ENCODE results near the gene GIPC1. TPM values are rescaled to one million over a fixed set of nuclear protein-coding genes. Genes with fewer than 3 reads are reported as not detected.
"Not testable (repeated sequence)": the region's sequence is repeated elsewhere in the genome, so short reads cannot be mapped to it uniquely, and the experiment has no call there.

Gene GIPC1
- polyA plus RNA-seq, 2 donors: 269 to 368 TPM

GRCh38 chr19:14511229-14511593, 15.3 kb upstream of the GIPC1 start:
- H3K4me3 ChIP-seq (ENCODE audit: low read depth in 1 of 2, low read length in 2 of 2): no peak overlapping the region

GRCh38 chr19:14510311-14511228, 14.6 kb upstream of the GIPC1 start:
- Histone ChIP-seq H3K9me3 (ENCODE audit: control insufficient read depth in 2 of 2, insufficient read depth in 1 of 2, low read depth in 1 of 2, low read length in 1 of 2) (no peaks in the 10 kb centered on the region), H3K4me3 (ENCODE audit: low read depth in 1 of 2, low read length in 2 of 2) (no peak overlapping the region), H3K36me3 (ENCODE audit: control insufficient read depth in 2 of 2, insufficient read depth in 2 of 2, low read length in 1 of 2) (peaks cover 8 to 12% of the 10 kb centered on the region in 2 donors), H3K27me3 (ENCODE audit: control insufficient read depth in 1 of 2, insufficient read depth in 2 of 2, low read length in 2 of 2) (no peaks in the 10 kb centered on the region), H3K27ac (ENCODE audit: low read depth in 2 of 2, low read length in 1 of 2) (peak overlapping the region; percentile 90 to 95), H3K4me1 (ENCODE audit: control insufficient read depth in 2 of 2, insufficient read depth in 2 of 2, low read length in 1 of 2) (peaks cover 0 to 6% of the 10 kb centered on the region in 2 donors)
- WGBS, 2 donors: 28 to 41% methylated on average over 22 of the region's 22 CpGs

More at GRCh38 chr19:14511229-14511593, 15.3 kb upstream of the GIPC1 start:
- H3K27me3 ChIP-seq (ENCODE audit: control insufficient read depth in 1 of 2, insufficient read depth in 2 of 2, low read length in 2 of 2): no peaks in the 10 kb centered on the region
- peaks cover 9 to 18% of the 10 kb centered on the region in 2 donors for H3K36me3 ChIP-seq (ENCODE audit: control insufficient read depth in 2 of 2, insufficient read depth in 2 of 2, low read length in 1 of 2)
- 53 to 70% methylated on average over 4 of the region's 4 CpGs for WGBS, 2 donors
- H3K4me1 ChIP-seq (ENCODE audit: control insufficient read depth in 2 of 2, insufficient read depth in 2 of 2, low read length in 1 of 2): peaks cover 0 to 6% of the 10 kb centered on the region in 2 donors
- H3K27ac ChIP-seq (ENCODE audit: low read depth in 2 of 2, low read length in 1 of 2): peak overlapping the region; percentile 90 to 95
- no peaks in the 10 kb centered on the region for H3K9me3 ChIP-seq (ENCODE audit: control insufficient read depth in 2 of 2, insufficient read depth in 1 of 2, low read depth in 1 of 2, low read length in 1 of 2)

GRCh38 chr19:14507704-14508542, 12.0 kb upstream of the GIPC1 start:
- no peaks in the 10 kb centered on the region for H3K36me3 ChIP-seq (ENCODE audit: control insufficient read depth in 2 of 2, insufficient read depth in 2 of 2, low read length in 1 of 2)
- no peak overlapping the region for H3K4me3 ChIP-seq (ENCODE audit: low read depth in 1 of 2, low read length in 2 of 2)
- 47 to 55% methylated on average over 12 of the region's 12 CpGs for WGBS, 2 donors
- no peaks in the 10 kb centered on the region for H3K27me3 ChIP-seq (ENCODE audit: control insufficient read depth in 1 of 2, insufficient read depth in 2 of 2, low read length in 2 of 2)
- peak overlapping the region; percentile 91 to 98 for H3K27ac ChIP-seq (ENCODE audit: low read depth in 2 of 2, low read length in 1 of 2)
- peaks cover 0 to 5% of the 10 kb centered on the region in 2 donors for H3K4me1 ChIP-seq (ENCODE audit: control insufficient read depth in 2 of 2, insufficient read depth in 2 of 2, low read length in 1 of 2)
- no peaks in the 10 kb centered on the region for H3K9me3 ChIP-seq (ENCODE audit: control insufficient read depth in 2 of 2, insufficient read depth in 1 of 2, low read depth in 1 of 2, low read length in 1 of 2)

- peaks cover 0 to 8% of the 10 kb centered on the region in 2 donors for H3K4me1 ChIP-seq (ENCODE audit: control insufficient read depth in 2 of 2, insufficient read depth in 2 of 2, low read length in 1 of 2)
- H3K9me3 ChIP-seq (ENCODE audit: control insufficient read depth in 2 of 2, insufficient read depth in 1 of 2, low read depth in 1 of 2, low read length in 1 of 2): no peaks in the 10 kb centered on the region
- WGBS, 2 donors: 32 to 39% methylated on average over 19 of the region's 19 CpGs
- no peaks in the 10 kb centered on the region for H3K36me3 ChIP-seq (ENCODE audit: control insufficient read depth in 2 of 2, insufficient read depth in 2 of 2, low read length in 1 of 2)
- no peaks in the 10 kb centered on the region for H3K27me3 ChIP-seq (ENCODE audit: control insufficient read depth in 1 of 2, insufficient read depth in 2 of 2, low read length in 2 of 2)
- no peak overlapping the region for H3K4me3 ChIP-seq (ENCODE audit: low read depth in 1 of 2, low read length in 2 of 2)
- H3K27ac ChIP-seq (ENCODE audit: low read depth in 2 of 2, low read length in 1 of 2): peak overlapping the region; percentile 91 to 98
Measured at GRCh38 chr19:14505488-14506239, 9.7 kb upstream of the GIPC1 start.

- not testable (repeated sequence) for H3K27me3 ChIP-seq (ENCODE audit: control insufficient read depth in 1 of 2, insufficient read depth in 2 of 2, low read length in 2 of 2); H3K4me1 ChIP-seq (ENCODE audit: control insufficient read depth in 2 of 2, insufficient read depth in 2 of 2, low read length in 1 of 2); H3K36me3 ChIP-seq (ENCODE audit: control insufficient read depth in 2 of 2, insufficient read depth in 2 of 2, low read length in 1 of 2); H3K9me3 ChIP-seq (ENCODE audit: control insufficient read depth in 2 of 2, insufficient read depth in 1 of 2, low read depth in 1 of 2, low read length in 1 of 2); H3K4me3 ChIP-seq (ENCODE audit: low read depth in 1 of 2, low read length in 2 of 2)
- peak overlapping the region; percentile 91 to 98 for H3K27ac ChIP-seq (ENCODE audit: low read depth in 2 of 2, low read length in 1 of 2)
- 86 to 91% methylated on average over 8 of the region's 8 CpGs for WGBS, 2 donors
Measured at GRCh38 chr19:14504575-14504974, 8.6 kb upstream of the GIPC1 start.

GRCh38 chr19:14503285-14503684, 7.4 kb upstream of the GIPC1 start:
- 62 to 71% methylated on average over 1 of the region's 1 CpG for WGBS, 2 donors
- Histone ChIP-seq H3K9me3 (ENCODE audit: control insufficient read depth in 2 of 2, insufficient read depth in 1 of 2, low read depth in 1 of 2, low read length in 1 of 2) (no peaks in the 10 kb centered on the region), H3K36me3 (ENCODE audit: control insufficient read depth in 2 of 2, insufficient read depth in 2 of 2, low read length in 1 of 2) (no peaks in the 10 kb centered on the region), H3K4me3 (ENCODE audit: low read depth in 1 of 2, low read length in 2 of 2) (no peak overlapping the region), H3K4me1 (ENCODE audit: control insufficient read depth in 2 of 2, insufficient read depth in 2 of 2, low read length in 1 of 2) (peaks cover 0 to 8% of the 10 kb centered on the region in 2 donors), H3K27me3 (ENCODE audit: control insufficient read depth in 1 of 2, insufficient read depth in 2 of 2, low read length in 2 of 2) (no peaks in the 10 kb centered on the region), H3K27ac (ENCODE audit: low read depth in 2 of 2, low read length in 1 of 2) (no peak overlapping the region)

GRCh38 chr19:14502334-14503092, 6.6 kb upstream of the GIPC1 start:
- no peak overlapping the region for H3K27ac ChIP-seq (ENCODE audit: low read depth in 2 of 2, low read length in 1 of 2)
- H3K4me1 ChIP-seq (ENCODE audit: control insufficient read depth in 2 of 2, insufficient read depth in 2 of 2, low read length in 1 of 2): peaks cover 0 to 9% of the 10 kb centered on the region in 2 donors
- no peaks in the 10 kb centered on the region for H3K27me3 ChIP-seq (ENCODE audit: control insufficient read depth in 1 of 2, insufficient read depth in 2 of 2, low read length in 2 of 2)
- H3K9me3 ChIP-seq (ENCODE audit: control insufficient read depth in 2 of 2, insufficient read depth in 1 of 2, low read depth in 1 of 2, low read length in 1 of 2): no peaks in the 10 kb centered on the region
- no peak overlapping the region for H3K4me3 ChIP-seq (ENCODE audit: low read depth in 1 of 2, low read length in 2 of 2)
- H3K36me3 ChIP-seq (ENCODE audit: control insufficient read depth in 2 of 2, insufficient read depth in 2 of 2, low read length in 1 of 2): no peaks in the 10 kb centered on the region
- WGBS, 2 donors: 76 to 78% methylated on average over 11 of the region's 11 CpGs

GRCh38 chr19:14497228-14497921, 1.4 kb upstream of the GIPC1 start:
- 39 to 42% methylated on average over 6 of the region's 6 CpGs for WGBS, 2 donors
- Histone ChIP-seq H3K36me3 (ENCODE audit: control insufficient read depth in 2 of 2, insufficient read depth in 2 of 2, low read length in 1 of 2) (no peaks in the 10 kb centered on the region), H3K27ac (ENCODE audit: low read depth in 2 of 2, low read length in 1 of 2) (peak overlapping the region; percentile 92 to 95), H3K9me3 (ENCODE audit: control insufficient read depth in 2 of 2, insufficient read depth in 1 of 2, low read depth in 1 of 2, low read length in 1 of 2) (no peaks in the 10 kb centered on the region), H3K27me3 (ENCODE audit: control insufficient read depth in 1 of 2, insufficient read depth in 2 of 2, low read length in 2 of 2) (no peaks in the 10 kb centered on the region), H3K4me3 (ENCODE audit: low read depth in 1 of 2, low read length in 2 of 2) (no peak overlapping the region), H3K4me1 (ENCODE audit: control insufficient read depth in 2 of 2, insufficient read depth in 2 of 2, low read length in 1 of 2) (peaks cover 0 to 12% of the 10 kb centered on the region in 2 donors)

Measured in esophagus (tissue), 2 donors.